ENCODE measurements around the gene DAPK1. TPM values are rescaled to one million over a fixed set of nuclear protein-coding genes. Genes with fewer than 3 reads are reported as not detected.

Gene DAPK1
- total RNA-seq, 1 donor from 2014 or later = 0.79 TPM

- Histone ChIP-seq H3K27me3 (ENCODE audit: control insufficient read depth, insufficient read depth, low read length) (no peaks in the 10 kb centered on the region), H3K36me3 (ENCODE audit: control insufficient read depth, insufficient read depth, low read length) (no peaks in the 10 kb centered on the region), H3K4me3 (ENCODE audit: low read depth, low read length) (no peak overlapping the region)
- DNase-seq (ENCODE audit: low read depth) = no peak
- no peak for TF ChIP-seq CTCF (IDR thresholded peaks at IDR 0.05; ENCODE audit: insufficient read depth, low read length, severe bottlenecking)
- no peak for FAIRE-seq
These were observed 111.3 kb downstream of the DAPK1 start for GRCh38 chr9:87609002-87609401.

GRCh38 chr9:87609486-87609885, 111.8 kb downstream of the DAPK1 start:
- Histone ChIP-seq H3K27me3 (ENCODE audit: control insufficient read depth, insufficient read depth, low read length) (no peaks in the 10 kb centered on the region), H3K4me3 (ENCODE audit: low read depth, low read length) (no peak overlapping the region), H3K36me3 (ENCODE audit: control insufficient read depth, insufficient read depth, low read length) (no peaks in the 10 kb centered on the region)
- TF ChIP-seq CTCF (IDR thresholded peaks at IDR 0.05; ENCODE audit: insufficient read depth, low read length, severe bottlenecking) = no peak
- FAIRE-seq = no peak
- DNase-seq (ENCODE audit: low read depth) = no peak

- Histone ChIP-seq H3K36me3 (ENCODE audit: control insufficient read depth, insufficient read depth, low read length) (no peaks in the 10 kb centered on the region), H3K27me3 (ENCODE audit: control insufficient read depth, insufficient read depth, low read length) (no peaks in the 10 kb centered on the region), H3K4me3 (ENCODE audit: low read depth, low read length) (no peak overlapping the region)
- FAIRE-seq = no peak
- no peak for TF ChIP-seq CTCF (IDR thresholded peaks at IDR 0.05; ENCODE audit: insufficient read depth, low read length, severe bottlenecking)
- DNase-seq (ENCODE audit: low read depth) = peak; percentile 41
These were observed 112.8 kb downstream of the DAPK1 start for GRCh38 chr9:87610200-87611155.

GRCh38 chr9:87611776-87612175, 114.1 kb downstream of the DAPK1 start:
- Histone ChIP-seq H3K27me3 (ENCODE audit: control insufficient read depth, insufficient read depth, low read length) (no peaks in the 10 kb centered on the region), H3K36me3 (ENCODE audit: control insufficient read depth, insufficient read depth, low read length) (no peaks in the 10 kb centered on the region), H3K4me3 (ENCODE audit: low read depth, low read length) (no peak overlapping the region)
- FAIRE-seq (no peak), DNase-seq (ENCODE audit: low read depth) (no peak)
- no peak for TF ChIP-seq CTCF (IDR thresholded peaks at IDR 0.05; ENCODE audit: insufficient read depth, low read length, severe bottlenecking)

GRCh38 chr9:87612536-87612935, 114.9 kb downstream of the DAPK1 start:
- DNase-seq (ENCODE audit: low read depth) = no peak
- H3K4me3 ChIP-seq (ENCODE audit: low read depth, low read length) = no peak overlapping the region
- no peaks in the 10 kb centered on the region for H3K36me3 ChIP-seq (ENCODE audit: control insufficient read depth, insufficient read depth, low read length)
- no peak for FAIRE-seq
- no peaks in the 10 kb centered on the region for H3K27me3 ChIP-seq (ENCODE audit: control insufficient read depth, insufficient read depth, low read length)
- no peak for TF ChIP-seq CTCF (IDR thresholded peaks at IDR 0.05; ENCODE audit: insufficient read depth, low read length, severe bottlenecking)
